ENCODE measurements around the gene CERKL.

Gene CERKL

GRCh38 chr2:181685150-181685688 is 28.3 kb upstream of the CERKL start:
- no peak for TF ChIP-seq CTCF (IDR thresholded peaks at IDR 0.05)

GRCh38 chr2:181684454-181685149 is 27.7 kb upstream of the CERKL start:
- no peak for TF ChIP-seq CTCF (IDR thresholded peaks at IDR 0.05)

- no peak for TF ChIP-seq CTCF (IDR thresholded peaks at IDR 0.05)
Measured at GRCh38 chr2:181683518-181684453, 26.9 kb upstream of the CERKL start.

DNA sequence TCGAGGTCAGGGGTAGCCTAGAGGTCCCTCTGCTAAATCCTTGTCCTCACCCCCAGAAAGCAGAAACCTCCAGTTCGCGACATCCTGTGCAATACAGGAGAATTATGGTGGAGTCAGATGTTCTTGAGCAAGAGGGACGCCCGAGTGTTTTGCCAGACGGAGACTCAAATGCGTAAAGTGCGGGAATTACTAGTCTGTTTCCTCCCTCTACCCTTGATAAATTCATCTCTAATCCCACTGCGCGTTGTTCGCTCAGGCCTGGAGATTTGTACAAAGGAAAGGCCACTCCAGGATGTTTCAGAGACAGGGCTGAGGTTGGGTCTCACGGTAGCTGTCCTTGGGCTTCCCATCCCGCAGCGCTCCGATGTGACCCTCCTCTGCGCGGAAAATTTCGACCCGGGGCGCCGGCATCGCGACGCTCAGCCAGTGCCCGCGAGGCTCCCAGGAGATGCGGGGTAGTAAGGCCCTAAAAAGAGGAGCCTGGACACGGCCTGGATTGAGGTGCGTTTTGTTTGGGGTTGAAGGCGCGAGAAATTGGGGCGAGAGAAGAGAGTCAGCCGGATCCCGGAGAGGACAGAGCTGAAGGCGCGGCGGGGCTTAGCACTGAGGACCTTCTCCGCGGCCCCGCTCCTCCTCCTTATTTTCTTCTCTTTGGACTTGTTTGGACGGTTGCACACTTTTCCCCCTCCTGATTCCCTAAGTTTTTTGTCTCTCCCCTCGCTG is 26.1 kb upstream of the CERKL start:
- TF ChIP-seq CTCF (IDR thresholded peaks at IDR 0.05): no peak

DNA sequence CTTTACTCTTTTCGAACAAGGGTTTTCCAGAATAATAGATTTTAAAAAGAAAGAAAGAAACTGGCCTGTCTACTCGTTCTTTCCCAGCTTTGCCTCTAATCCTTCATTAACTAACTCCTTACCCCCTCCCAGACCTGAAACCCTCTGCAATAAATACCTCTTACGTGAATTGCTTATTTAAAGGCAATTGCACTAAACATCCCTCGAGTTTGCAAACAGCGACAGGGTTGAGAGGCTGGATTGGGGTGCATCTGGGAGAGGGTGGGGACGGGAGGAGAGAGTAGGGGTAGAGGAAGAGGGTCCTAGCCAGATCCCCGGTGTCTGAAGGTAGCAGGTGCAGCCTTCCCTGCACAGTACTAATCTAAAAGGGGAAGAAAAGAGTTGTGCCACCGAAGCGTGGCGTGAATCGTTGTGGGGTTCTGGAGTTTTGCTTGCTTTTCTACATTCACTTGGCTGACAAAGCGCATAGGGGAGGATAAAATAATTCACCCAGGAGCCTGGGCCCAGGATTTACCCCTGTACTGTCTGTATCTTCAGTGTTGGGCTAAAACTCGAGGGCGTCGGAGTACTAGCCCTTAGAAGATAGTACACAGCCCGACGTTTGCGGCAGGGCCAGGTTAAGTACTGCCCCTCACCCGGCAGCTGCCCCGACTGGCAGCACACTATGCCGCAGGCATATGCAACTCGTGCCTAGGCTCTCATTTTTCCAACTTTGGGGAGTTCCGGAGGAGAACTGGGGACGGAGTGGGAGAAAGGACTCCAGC is 25.3 kb upstream of the CERKL start:
- no peak for TF ChIP-seq CTCF (IDR thresholded peaks at IDR 0.05)

DNA sequence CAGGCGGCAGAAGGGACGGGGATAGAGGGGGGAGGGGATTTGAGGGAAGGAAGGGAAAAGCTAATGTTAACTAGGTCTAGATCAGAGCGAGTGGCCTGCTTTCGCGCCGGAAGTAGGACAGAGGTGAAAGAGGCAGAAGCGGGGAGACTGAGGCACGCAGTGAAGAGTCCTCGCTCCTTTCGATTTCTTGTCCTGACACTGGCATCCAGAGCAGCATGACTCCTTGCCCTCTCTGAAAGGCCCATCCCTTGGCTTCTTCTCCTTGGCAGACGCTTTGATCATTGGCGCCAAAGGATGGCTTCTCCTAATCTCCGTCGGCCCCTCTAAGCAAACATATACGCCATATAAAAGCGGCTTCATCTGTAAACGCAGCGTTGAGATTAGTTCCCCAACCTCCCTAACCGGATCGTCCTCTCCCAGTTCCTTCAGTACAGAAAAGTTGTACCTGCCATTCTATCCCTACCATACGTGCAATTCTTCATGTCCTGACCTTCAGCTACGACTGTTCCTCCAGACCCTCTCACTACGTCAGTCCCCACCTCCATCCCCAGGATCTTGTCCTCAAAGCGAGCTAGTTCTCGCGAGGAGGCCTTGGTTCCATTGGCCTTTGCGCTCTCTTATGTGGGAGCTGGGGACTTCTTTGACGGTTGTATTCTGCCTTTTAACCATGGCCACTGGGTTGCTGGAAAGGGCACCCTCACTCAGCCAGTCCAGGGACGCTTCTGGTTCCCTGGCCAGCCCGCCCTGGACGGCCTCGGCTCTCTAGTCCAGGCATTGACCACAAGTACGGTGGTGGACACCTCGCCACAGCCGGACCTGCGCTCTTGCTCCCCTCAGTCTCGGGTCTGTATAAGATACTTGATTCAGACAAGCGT is 24.3 kb upstream of the CERKL start:
- TF ChIP-seq CTCF (IDR thresholded peaks at IDR 0.05): no peak

Measured in LNCAP (cell line).